RKO (cell line): ENCODE data around the gene SCN4A.
"Not testable (repeated sequence)": the region's sequence is repeated elsewhere in the genome, so short reads cannot be mapped to it uniquely, and the experiment has no call there.

Source experiments
- DNase-seq: peaks from one replicate; pipeline ENCODE4 v3.0.0-alpha.2; 2016; ENCODE audit warnings: low spot score

Gene SCN4A

DNA sequence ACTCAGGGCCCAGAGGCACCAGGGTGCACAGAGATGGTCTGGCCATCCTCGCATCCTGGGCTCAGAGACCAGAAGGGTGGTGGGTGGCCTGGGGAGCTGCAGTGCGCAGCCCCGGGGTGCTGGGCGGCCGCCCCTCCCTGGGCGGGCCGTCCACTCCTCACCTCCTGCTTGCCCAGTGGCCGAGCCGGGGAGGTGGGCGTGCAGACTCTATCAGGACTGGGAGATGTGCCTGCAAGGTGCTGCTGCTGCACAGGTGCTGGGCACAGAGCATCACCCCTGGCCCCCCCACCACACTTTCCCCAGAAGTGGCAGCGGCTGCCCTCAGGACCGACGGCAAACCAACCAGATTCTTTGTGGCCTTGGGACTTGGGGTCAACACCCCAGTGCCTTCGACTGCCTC is at the start of gene SCN4A:
Gene SCN4A, minus strand, starts transcription at position 123 of the 400 bp plus-strand sequence. Its CDS starts 77 bp downstream, at position 46.
- no peak for DNase-seq

DNA sequence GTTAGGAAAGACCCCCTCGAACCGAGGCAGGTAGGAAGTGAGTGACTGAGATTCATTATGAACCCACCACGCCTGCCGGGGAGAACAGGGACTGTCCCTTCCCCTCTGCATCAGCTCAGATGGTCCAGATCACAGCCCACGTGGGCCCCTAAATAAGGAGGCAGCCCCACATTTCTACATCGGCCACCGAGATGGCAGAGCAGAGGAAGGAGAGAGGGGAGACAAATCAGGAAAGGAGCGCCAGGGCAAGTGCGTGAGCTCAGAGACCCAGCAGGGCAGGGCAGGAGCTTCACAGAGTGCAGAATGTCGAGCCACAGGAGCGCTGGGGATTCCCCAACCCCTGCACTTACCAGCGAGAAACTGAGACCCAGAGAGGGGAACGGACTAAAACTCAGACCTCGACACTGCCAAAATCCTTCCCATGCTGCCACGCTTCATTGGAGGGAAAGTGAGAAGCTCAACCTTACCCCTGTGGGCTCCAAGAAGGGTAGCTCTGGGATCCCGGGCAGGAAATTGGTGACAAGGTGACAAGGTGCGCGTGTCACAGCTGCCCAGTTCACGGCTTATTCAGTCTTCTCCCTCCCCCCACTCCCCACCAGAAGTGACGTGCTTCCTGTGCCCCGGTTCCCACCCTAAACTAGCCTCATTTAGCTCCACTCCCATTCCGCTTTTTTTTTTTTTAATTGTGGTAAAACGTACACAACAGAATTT is 47.5 kb upstream of the SCN4A start, which contains the start of gene ICAM2:
Gene ICAM2, minus strand, starts transcription at position 578 of the 711 bp plus-strand sequence. CDS start 13,942 bp downstream, outside the sequence.
- DNase-seq = peak; percentile 48

DNA sequence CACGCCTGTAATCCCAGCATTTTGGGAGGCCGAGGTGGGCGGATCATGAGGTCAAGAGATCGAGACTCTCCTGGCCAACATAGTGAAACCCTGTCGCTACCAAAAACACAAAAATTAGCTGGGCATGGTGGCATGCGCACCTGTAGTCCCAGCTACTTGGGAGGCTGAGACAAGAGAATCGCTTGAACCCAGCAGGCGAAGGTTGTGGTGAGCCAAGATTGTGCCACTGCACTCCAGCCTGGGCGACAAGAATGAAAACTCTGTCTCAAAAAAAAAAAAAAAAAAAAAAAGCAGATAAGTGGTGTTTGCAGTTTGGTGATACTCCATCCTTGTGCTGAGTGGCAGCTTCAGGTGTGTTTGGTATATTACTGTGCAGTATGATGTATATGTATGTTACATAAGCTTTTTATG is 46.8 kb upstream of the SCN4A start:
- not testable (repeated sequence) for DNase-seq

DNA sequence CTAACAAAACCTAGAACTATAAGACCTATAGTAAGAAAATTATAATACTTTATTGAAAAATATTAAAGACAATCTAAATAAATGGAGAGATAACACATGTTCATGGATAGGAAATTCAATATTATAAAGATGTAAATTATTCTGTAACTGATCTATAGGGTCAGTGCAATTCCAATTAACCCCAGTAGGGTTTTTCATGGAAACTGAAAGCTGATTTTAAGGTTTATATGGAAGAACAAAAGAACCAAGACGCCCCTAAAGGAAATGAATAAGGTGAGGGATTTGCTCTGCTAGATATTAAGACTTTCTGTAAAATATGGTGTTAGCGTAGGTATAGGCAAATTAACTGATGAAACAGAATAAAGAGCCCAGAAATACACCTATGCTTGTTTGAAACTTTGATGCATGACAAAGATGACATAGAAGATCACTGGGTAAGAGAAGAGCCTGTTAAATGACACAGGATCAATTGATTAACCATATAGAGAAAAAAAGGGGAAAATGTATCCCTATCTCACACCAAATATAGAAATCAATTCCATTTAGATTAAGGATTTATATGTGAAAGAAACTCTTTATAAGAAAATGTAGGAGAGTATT is 44.8 kb upstream of the SCN4A start:
- DNase-seq = no peak

DNA sequence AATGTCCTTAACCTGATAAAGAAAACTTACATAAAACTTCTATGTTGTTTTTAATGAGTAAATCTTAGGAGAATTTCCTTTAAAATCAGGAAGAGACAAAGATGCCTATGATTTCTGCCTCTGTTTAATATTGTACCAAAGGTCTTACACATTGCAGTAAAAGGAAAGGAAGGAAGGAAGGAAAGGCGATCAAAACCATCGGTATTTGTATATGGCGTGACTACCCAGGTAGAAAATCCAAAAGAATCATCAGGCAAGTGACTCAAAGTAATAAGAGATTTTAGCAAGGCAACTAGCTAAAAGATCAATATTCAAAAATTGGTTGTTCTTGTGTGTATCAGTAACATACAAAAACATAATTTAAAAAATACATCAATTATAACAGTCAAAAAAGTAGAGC is 44.3 kb upstream of the SCN4A start:
- DNase-seq = no peak

DNA sequence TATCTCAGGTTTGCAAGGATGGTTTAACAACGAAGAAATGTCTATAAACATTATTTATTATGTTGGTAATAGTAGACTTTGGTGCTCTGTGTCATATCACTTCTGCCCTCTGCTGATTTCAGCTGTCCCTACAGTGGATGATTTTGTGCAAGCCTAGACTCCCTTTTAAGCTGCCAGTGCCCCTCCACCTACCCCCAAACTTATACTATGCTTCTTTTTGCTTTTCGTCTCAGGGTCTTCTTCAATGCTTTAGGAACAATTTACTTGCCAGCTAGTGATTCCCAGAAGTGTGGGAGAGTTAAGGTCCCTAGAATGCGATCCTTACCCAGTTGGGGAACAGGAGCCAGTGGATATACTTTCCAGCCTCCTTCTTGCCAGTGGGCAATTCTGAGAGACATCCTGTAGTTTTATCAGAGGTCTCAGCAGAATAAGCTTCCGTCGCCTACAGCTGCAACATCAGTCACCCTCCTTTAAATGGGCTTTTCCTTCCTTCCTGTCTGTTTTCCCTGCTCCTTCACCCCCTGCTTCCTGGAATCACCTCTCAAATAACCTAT is 43.6 kb upstream of the SCN4A start:
- DNase-seq = no peak

DNA sequence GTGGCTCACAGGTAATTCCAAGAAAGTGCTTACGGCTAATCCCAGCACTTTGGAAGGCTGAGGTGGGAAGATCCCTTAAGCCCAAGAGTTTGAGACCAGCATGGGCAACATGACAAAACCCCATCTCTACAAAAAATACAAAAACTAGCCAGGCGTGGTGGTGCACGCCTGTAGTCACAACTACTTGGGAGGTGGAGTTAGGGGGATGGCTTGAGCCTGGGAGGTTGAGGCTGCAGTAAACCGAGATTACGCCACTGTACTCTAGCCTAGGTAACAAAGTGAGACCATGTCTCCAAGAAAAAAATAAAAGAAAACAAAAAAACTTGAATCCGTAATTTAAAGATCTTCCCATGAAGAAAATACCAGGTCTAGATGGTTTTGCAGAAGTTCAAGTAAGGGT is 42.7 kb upstream of the SCN4A start:
- no peak for DNase-seq

DNA sequence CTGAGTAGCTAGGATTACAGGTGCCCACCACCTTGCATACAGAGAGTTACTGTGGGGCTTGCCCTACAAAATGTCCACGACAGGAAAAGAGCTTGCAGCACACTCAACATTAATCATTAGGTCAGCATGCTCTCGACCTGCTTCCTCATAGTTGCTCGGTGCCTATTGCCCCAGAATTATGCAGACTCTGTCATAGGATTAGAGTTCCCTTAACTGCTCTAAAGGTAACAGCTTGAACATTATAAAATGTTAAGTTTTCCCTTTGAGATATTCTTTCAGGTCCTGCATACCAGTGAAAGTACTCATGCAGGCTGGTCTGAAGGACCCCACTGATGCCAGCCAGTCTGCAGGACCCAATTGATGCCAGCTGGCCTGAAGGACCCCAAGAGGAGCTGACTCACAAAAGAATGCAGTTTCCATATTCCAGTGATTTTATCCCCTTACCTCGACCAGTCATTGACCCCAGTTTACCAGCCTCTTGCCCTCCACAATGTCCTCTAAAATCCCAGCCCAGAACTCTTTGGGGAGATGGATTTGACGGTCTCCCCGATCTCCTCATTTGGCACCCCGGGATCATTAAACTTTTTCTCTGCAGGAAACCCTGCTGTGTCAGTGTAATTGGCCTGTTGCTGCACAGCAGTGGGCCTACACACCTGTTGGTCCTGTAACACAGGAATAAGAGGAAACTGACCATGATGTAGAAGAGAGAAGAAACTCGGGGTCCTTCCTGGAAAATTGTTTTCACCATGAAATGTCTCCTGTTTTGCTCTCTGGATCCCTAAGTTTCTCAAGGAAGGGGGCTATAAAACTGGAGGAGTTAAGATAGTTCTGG is 37.1 kb upstream of the SCN4A start:
- peak; percentile 24 for DNase-seq

DNA sequence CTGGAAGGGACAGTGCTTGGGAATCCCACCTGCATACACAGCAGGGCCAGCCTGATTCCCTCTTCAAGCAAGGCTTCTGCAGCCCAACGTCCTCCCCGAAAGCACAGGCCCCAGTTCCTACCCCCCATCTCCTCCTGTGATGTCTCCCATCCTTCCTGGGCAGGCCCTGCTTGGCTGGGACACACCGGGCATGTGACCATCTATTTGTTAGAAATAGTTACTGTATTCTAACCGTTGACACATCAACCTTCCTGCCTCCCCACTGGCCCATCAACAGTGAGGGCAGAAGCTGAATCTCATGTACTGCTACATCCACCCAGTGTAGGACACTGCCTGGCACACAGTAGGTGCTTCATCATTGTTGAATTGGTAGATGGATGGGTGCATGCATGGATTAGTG is 36.1 kb upstream of the SCN4A start:
- DNase-seq = no peak

DNA sequence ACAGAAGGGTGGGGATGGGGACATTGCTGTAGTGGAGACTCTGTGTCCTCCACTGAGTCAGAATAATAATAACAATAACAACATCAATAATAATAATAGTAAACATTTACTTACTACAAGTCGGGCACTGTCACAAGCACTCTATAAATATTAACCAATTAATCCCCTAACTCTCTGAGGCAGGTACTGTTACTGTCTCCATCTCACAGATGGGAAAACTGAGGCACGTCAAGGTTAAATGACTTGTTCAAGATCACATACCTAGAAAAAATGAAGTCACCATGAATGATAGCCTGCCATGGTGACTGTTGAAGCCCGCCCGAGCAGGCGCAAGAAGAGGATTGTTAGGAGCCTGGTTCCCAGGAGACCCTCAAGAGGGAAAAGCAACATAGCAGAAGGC is 35.6 kb upstream of the SCN4A start:
- no peak for DNase-seq

DNA sequence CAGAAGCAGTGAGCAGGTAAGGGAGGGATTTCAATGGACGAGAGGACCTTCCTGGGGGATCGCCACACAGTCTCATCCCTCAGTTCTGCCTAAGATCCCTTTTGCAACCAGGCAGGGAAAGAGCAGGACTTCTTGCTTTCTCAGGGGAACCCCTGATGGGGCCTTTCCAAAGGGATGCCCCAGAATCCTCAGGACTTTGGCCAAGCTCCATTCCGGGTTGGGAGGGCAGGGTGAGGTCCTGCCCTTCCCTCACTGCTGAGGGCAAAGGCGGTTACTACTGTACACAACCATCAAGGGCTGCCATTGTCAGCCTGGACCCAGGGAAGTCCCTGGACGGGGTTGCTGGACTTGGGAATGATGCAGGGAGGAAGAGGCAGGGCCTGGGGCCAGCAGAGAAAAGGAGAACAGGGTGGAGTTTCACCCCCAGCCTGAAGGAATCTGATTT is 35.1 kb upstream of the SCN4A start:
- no peak for DNase-seq

DNA sequence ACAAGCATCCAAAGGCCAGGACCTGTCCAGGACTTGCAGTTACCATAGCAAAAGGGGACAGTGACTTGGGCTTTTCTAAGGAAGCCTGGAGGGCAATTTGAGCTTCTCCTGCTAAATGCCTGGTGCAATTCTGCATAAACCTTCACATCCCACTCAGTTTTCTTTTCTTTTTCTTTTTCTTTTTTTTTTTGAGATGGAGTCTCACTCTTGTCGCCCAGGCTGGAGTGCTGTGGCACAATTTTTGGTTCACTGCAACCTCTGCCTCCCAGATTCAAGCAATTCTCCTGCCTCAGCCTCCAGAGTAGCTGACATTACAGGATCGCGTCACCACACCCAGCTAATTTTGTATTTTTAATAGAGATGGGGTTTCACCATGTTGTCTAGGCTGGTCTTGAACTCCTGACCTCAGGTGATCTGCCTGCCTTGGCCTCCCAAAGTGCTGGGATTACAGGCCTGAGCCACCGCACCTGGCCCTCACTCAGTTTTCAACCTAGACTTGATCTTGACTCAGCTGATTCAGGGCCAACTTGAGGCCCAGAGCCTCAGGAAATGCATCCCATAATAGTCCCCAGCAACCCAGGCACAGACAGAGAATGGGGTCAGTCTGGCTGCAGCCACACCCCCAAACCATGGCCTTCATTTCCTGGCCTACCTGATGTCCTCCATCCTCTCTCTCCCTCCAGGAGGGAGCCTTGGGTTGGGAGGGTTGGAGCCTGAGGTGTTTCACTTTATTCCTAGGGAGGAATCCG is 34.5 kb upstream of the SCN4A start:
- not testable (repeated sequence) for DNase-seq

DNA sequence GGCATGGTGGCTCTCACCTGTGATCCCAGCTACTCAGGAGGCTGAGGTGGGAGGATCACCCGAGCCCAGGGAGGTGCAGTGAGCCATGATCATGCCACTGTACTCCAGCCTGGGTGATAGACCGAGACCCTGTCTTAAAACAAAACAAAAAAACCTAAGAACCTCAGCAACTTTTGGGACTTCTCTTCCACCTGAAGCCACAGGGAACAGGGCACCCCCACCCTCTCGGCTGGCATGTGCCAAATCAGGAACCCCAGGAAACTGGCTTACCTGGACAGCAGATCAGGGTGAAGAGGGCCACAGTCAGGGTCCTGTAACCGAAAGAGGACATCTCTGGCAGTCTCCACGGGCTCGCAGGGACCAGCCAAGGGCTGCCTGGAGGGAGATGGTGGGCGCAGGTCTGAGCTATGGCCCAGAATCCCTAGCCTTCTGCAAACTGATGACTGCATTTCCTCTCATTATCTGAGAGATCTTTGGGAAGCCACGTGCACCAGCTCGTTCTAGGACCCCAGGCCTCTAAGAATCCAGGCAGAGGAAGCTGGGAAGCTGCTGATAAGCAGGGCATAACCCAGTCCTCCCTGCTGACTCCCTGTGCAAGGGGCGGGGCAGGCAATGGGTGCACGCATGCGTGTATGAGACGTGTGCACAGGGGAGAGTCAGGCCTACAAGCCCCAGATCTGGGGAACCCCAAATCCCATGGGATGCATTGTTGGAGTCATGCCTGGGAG is 33.8 kb upstream of the SCN4A start:
- DNase-seq = no peak

DNA sequence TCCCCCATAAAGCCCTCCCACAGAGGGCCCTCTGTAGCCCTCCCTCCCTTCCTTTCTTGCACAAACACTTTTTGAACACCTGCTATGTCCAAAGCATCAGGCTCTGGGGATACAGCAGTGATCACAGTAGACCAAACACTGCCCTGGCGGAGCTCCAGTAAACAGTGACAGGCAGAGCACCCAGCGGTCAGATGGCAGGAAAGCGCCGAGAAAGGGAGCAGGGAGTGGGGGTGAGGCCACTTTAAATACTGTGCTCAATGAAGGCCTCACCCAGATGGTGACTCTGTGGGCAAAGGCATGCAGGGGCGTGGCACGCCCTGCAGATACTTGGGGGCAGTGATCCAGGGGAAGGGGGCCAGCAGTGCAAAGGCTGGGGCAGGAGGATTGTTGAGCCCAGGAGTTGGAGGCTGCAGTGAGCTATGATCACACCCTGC is 33.0 kb upstream of the SCN4A start:
- no peak for DNase-seq

DNA sequence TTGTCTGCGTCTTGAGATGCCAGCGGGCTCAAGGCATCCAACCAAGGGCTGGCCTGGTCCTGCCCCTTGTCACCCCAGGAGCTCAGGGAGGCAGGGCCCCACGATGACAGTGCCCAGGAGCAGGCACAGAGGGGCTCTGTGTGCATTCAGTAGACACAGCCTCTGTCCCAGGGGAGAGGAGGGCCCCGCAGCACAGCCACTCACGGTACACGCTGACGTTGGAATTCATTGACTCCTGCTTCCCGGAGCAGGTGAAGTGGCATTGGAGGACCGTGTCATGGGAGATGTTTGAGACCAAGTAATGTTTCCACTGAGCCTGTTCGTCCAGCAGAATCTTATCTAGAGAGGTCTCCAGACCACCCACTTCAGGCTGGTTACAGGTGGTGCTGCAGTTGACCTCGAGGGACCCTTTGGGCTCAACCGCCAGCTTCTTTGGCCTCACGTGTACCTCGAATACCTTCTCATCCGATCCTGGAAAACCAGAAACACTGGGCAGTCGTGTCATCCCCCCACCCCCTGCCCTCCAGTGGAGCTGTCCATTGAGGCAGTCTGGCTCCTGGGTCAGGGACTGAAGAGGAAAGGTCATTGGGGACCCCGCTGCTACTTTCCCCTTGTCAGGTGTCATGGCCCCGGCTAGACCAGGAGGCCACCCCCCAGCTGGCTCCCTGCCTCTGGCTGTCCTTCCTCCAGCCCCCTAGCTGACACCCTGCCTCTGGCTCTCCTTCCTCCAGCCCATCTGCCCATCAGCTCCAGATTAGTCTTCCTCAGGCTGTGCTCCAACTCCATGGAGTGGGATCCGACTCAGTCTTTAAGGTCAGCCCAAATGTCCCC is 32.4 kb upstream of the SCN4A start:
- DNase-seq = no peak

DNA sequence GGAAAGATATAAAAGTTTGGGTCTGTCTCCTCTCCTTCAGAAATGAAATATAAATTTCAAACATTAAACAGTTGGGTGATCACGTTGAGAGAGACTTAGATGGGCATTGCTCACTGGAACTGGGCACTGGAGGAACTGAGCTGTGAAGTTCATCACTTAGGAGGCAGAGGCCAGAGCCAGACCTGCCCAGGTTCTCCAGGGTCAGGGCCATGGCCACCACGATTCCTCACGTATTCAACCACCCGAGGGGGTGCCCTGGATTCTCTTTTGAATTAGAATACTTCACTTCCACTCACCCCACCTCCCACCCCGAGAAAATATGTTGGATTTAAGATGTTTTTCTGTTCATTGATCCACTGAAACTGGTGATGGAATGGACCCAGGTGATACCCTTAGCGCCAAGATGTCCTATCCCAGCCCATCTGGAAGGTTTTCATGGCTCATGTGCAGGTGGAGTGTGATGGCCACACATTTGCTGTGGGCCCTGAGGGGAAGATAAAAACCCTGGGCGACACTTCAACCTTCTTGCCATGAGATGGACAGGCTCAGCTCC is 31.6 kb upstream of the SCN4A start:
- no peak for DNase-seq

DNA sequence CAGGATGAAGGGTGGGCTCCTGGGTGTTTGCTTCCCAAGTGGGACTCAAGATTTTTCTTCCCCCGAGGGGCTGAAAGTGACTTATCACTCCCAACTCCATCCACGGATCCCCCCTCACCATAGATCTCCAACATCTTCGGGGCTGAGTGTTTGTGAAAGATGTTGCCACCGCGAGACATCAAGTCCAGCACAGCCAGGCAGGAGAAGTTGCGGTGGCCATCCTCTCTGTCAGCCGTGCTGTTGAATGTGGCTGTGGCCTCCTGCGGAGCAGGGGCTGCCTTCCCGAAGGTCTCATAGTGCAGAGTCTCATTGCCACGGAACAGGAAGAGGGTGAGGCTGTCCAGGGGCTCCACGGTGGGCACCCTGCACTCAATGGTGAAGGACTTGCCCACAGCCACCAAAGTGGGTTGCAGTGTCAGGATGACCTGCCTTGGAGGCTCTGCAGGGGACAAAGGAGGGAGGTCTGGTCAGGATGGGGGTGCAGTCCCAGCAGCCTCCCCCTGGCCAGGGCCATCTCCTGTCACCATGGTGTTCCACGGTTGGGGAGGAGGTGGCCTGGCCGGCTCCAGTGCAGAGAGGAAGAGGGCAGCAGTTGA is 30.9 kb upstream of the SCN4A start:
- no peak for DNase-seq

DNA sequence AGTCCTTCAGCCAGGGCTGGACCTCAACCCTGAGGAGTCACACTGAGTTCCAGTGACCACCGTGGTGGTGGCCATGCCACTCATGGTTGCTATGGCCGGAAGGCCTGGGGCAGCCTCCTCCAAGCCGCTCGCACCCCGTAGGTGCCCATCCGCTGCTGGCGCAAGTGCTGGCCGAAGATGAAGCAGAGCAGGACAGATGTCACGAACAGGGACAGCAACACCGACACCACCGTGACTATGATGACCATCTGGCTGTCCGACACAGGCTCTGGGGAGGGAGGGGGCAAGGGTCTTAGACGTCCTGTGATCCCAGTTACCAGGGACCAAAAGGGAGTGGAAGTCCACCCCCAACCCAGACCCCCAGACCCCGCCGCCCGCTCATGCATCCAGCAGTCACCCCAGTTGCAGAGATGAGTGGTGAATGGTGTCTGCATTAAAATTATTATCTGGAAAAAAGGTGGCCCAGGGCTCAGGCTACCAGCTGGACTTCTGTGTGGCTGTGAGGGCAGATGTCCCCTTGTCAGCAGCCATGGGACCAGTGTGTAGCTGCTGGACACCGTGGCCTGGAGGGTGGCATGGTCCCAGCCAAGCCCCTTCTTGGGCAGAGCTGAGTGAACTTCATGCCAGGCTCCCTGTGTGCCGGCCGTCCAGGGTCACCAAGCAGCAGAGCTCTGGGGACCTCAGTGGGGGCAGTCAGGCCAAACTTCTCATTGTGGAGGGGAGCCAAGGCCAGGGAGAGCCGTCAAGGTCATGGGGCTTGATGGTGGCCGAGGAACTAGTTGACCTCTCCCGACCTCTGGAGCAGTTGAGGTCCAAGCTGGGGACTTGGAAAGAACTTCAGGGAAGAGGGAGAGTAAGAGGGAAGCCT is 30.2 kb upstream of the SCN4A start:
- DNase-seq = no peak
